ENCODE results near the gene CNTNAP2.

- TF ChIP-seq POLR2A (IDR thresholded peaks at IDR 0.05; ENCODE audit: low read depth, low read length) (no peak), TAF1 (IDR thresholded peaks at IDR 0.05; ENCODE audit: low read depth, low read length) (no peak)
These were observed 2273.8 kb downstream of the CNTNAP2 start for GRCh38 chr7:148390381-148390780.
